ENCODE results near the gene NOBOX.
"Not testable (repeated sequence)": the region's sequence is repeated elsewhere in the genome, so short reads cannot be mapped to it uniquely, and the experiment has no call there.

NOBOX gene

GRCh38 chr7:144390481-144390880 lies 13.0 kb downstream of the NOBOX start:
- DNase-seq, result no peak

- DNase-seq, result no peak
Observed at GRCh38 chr7:144388950-144389349, 14.5 kb downstream of the NOBOX start.

GRCh38 chr7:144386741-144387140 lies 16.8 kb downstream of the NOBOX start:
- DNase-seq, result no peak

- DNase-seq, result no peak
Observed at GRCh38 chr7:144384555-144385245, 18.8 kb downstream of the NOBOX start.

- DNase-seq, result no peak
Observed at GRCh38 chr7:144384071-144384470, 19.4 kb downstream of the NOBOX start.

GRCh38 chr7:144379776-144380384 lies 23.6 kb downstream of the NOBOX start:
- no peak for DNase-seq

- DNase-seq, result no peak
Observed at GRCh38 chr7:144378651-144379050, 24.8 kb downstream of the NOBOX start.

- DNase-seq, result not testable (repeated sequence)
Observed at GRCh38 chr7:144369221-144369620, 34.3 kb downstream of the NOBOX start.

GRCh38 chr7:144367250-144367649 lies 36.2 kb downstream of the NOBOX start:
- DNase-seq, result not testable (repeated sequence)

GRCh38 chr7:144365523-144365922 lies 38.0 kb downstream of the NOBOX start:
- DNase-seq, result not testable (repeated sequence)

- DNase-seq, result not testable (repeated sequence)
Observed at GRCh38 chr7:144362061-144362460, 41.4 kb downstream of the NOBOX start.

GRCh38 chr7:144356860-144357259 lies 46.6 kb downstream of the NOBOX start:
- not testable (repeated sequence) for DNase-seq

GRCh38 chr7:144356185-144356584 lies 47.3 kb downstream of the NOBOX start:
- not testable (repeated sequence) for DNase-seq

GRCh38 chr7:144355176-144355822 lies 48.2 kb downstream of the NOBOX start, which contains the start of gene ARHGEF5:
TSS of gene ARHGEF5 (plus strand) at chr7:144355402. CDS start at chr7:144362670, 7,268 bp downstream.
- DNase-seq, result not testable (repeated sequence)

- DNase-seq, result not testable (repeated sequence)
Observed at GRCh38 chr7:144351667-144352066, 51.8 kb downstream of the NOBOX start.

GRCh38 chr7:144348625-144349024 lies 54.9 kb downstream of the NOBOX start:
- not testable (repeated sequence) for DNase-seq
